GM10266 (cell line): ENCODE measurements around the gene GOLPH3.

ENCODE experiments used
- DNase-seq: peaks from one replicate; pipeline ENCODE4 v3.0.0; 2012; ENCODE audit errors: extremely low spot score
- TF ChIP-seq, protein P1 (sequence below): IDR thresholded peaks from 2 replicates; pipeline ENCODE4 v1.5.1; 2012; ENCODE audit warnings: mild to moderate bottlenecking, low read depth; ENCODE audit not compliant: control insufficient read depth, insufficient read depth; ENCODE audit errors: missing control alignments

GOLPH3 gene

DNA sequence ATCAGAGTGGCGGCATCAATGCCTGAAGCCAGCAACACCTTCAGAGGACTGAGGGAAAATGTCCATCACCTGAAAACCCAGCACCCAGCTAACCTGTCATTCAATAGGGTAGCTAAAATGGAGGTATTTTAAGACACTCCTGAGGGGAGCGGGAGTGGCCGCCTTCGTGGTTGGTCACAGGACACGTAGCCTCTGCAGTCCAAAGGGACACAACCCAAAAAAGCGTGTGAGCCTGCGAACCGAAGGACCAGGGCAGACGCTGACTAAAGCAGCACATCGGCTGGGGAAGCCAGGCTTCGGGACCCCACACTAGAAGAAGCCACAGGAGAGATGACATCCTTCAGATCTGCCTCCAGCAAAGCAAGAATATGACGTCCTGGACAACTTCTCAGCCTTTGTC is 70.6 kb downstream of the GOLPH3 start:
- no peak for DNase-seq
- TF ChIP-seq, protein P1, sequence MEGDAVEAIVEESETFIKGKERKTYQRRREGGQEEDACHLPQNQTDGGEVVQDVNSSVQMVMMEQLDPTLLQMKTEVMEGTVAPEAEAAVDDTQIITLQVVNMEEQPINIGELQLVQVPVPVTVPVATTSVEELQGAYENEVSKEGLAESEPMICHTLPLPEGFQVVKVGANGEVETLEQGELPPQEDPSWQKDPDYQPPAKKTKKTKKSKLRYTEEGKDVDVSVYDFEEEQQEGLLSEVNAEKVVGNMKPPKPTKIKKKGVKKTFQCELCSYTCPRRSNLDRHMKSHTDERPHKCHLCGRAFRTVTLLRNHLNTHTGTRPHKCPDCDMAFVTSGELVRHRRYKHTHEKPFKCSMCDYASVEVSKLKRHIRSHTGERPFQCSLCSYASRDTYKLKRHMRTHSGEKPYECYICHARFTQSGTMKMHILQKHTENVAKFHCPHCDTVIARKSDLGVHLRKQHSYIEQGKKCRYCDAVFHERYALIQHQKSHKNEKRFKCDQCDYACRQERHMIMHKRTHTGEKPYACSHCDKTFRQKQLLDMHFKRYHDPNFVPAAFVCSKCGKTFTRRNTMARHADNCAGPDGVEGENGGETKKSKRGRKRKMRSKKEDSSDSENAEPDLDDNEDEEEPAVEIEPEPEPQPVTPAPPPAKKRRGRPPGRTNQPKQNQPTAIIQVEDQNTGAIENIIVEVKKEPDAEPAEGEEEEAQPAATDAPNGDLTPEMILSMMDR = no peak

- TF ChIP-seq, protein P1 = no peak
- DNase-seq = no peak
These were observed 71.7 kb downstream of the GOLPH3 start for GRCh38 chr5:32102254-32102986.

DNA sequence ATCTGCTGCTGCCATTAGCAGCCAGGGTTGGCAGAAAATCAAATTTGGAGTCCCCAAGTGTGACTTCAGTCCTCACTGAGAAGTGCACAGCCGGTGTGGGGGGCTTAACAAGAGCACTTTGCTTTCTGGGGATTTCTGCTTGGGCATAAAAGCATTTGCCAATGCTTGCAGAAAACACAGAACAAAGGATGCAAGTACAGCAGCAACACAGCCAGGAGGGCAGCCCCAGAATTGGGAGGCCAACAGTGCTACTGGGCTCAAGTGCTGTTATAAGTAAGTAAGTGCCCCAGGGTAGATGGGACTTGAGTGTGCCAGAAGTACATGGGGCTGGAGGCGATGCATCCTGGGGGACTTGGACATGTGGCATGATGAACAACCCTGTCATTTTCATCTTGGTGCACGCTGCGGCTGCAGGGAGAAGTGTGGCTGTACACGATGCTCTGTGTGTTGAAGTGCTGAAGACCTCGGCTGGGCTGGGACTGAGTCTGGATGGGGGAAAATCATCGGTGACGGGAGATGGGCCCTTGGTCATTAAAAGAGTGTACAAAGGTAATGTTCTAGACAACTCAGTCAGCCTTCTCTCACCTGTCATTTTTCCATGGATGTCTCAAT is 73.3 kb downstream of the GOLPH3 start:
- DNase-seq = no peak
- TF ChIP-seq, protein P1 = no peak

DNA sequence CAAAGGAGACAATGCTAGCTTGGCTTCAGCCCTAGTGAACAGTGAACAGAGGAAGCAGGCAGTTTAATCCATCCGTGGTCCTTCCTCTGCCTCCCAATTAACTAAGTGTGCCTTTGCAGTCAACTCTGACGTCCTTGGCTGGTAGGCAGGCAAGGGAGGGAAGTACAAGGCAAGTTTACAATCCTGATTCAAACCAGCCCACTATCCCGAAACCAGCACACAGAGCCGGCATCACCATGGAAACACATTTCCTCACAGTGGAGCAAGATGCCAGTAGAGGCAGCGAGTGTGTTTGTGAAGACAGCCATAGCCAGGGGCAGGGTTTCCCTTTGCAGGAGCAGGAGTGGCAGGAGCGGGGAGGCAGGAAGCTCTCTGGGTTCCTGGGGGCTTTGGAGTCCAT is 73.9 kb downstream of the GOLPH3 start:
- DNase-seq = no peak

DNA sequence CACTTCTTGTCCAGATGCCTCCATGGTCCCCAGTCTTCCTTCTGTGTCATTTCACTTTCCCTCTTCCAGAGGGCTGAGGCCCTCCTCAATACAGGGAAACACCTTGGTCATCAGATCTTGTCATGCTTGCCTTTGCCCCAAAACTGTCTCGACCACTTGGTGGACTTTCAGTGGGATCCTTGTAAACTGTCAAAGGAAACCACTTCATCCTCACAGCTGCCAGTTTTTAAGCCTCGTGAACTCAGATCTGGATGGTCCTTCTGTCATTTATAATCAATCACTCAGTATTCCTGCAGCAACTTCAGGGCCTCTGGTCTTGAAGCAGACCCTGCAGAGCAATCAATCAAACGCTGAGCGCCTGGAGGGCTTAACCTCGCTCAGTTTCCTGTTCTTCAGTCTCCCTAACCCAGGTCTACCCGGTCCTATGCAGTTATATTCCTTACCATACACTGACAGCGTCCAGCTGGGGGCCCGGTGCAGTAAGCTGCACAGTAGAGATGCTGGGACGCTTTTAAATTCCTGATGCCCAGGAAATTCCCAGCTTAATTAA is 74.6 kb downstream of the GOLPH3 start:
- no peak for DNase-seq
- TF ChIP-seq, protein P1 = no peak

More for the DNA sequence above, 73.9 kb downstream of the GOLPH3 start:
- TF ChIP-seq, protein P1 = no peak

GRCh38 chr5:32098890-32099310 is 75.2 kb downstream of the GOLPH3 start:
- no peak for DNase-seq
- TF ChIP-seq, protein P1 = no peak

DNA sequence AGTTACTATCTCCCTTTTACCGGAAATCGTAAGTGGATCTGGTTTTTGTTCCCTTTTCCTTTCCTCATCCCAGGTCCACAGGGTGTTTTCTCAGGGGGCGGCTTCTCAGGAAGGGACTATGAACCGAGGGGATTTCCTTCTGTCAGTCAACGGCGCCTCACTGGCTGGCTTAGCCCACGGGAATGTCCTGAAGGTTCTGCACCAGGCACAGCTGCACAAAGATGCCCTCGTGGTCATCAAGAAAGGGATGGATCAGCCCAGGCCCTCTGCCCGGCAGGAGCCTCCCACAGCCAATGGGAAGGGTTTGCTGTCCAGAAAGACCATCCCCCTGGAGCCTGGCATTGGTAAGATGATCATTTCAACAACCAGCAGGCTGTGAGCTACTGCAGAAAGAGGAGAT is 75.8 kb downstream of the GOLPH3 start:
- TF ChIP-seq, protein P1 = no peak
- no peak for DNase-seq
